HL-60 (cell line): ENCODE results near the gene CNNM4.

Experiments used
- DNase-seq, 2 experiments: peaks; one replicate each; pipeline ENCODE4 v3.0.0-alpha.2; 2010 to 2020; ENCODE audit warnings: low read depth in 1 of 2, low spot score in 1 of 2
- H3K27ac ChIP-seq: fragments of 250-450 bp; sonication (Bioruptor Pico); replicated peaks from 2 replicates; pipeline ENCODE4 v1.5.1; 2020; ENCODE audit warnings: mild to moderate bottlenecking, moderate library complexity
- H3K27me3 ChIP-seq: fragments of 250-450 bp; sonication (Bioruptor Pico); 2 replicates; pipeline ENCODE4 v1.5.1; 2021; ENCODE audit warnings: mild to moderate bottlenecking, moderate library complexity; ENCODE audit not compliant: insufficient read depth, poor library complexity, severe bottlenecking
- H3K4me3 ChIP-seq: replicated peaks from 2 replicates; pipeline ENCODE4 v1.5.1; 2011; ENCODE audit warnings: mild to moderate bottlenecking, control low read depth, low read length; ENCODE audit not compliant: insufficient read depth
- GABPA ChIP-seq: IDR thresholded peaks from 2 replicates; pipeline ENCODE4 v1.6.1; 2012; ENCODE audit warnings: low read depth
- POLR2AphosphoS5 ChIP-seq: IDR thresholded peaks from 2 replicates; pipeline ENCODE4 v1.6.1; 2012; ENCODE audit warnings: low read depth
- SPI1 ChIP-seq: IDR thresholded peaks from 2 replicates; pipeline ENCODE4 v1.6.1; 2012; ENCODE audit warnings: low read depth, mild to moderate bottlenecking, borderline replicate concordance
- TF ChIP-seq, protein P1 (sequence below): IDR thresholded peaks from one replicate; pipeline ENCODE4 v1.5.1; 2011; ENCODE audit warnings: low read length, control low read depth, inconsistent platforms; ENCODE audit not compliant: insufficient read depth
- TF ChIP-seq, protein P2 (sequence below): IDR thresholded peaks from 2 replicates; pipeline ENCODE4 v1.6.1; 2012; ENCODE audit warnings: low read depth; ENCODE audit not compliant: insufficient replicate concordance

The CNNM4 gene

GRCh38 chr2:96716388-96716787, 44.3 kb upstream of the CNNM4 start:
- no peak overlapping the region for H3K27ac ChIP-seq
- no peak for DNase-seq
- H3K27me3 ChIP-seq, result no peaks in the 10 kb centered on the region
- H3K4me3 ChIP-seq, result no peak overlapping the region
- no peak for TF ChIP-seq SPI1
- TF ChIP-seq POLR2AphosphoS5, result no peak

GRCh38 chr2:96726131-96726530, 34.6 kb upstream of the CNNM4 start:
- Histone ChIP-seq H3K4me3 (no peak overlapping the region), H3K27ac (no peak overlapping the region), H3K27me3 (no peaks in the 10 kb centered on the region)
- TF ChIP-seq, protein P1, sequence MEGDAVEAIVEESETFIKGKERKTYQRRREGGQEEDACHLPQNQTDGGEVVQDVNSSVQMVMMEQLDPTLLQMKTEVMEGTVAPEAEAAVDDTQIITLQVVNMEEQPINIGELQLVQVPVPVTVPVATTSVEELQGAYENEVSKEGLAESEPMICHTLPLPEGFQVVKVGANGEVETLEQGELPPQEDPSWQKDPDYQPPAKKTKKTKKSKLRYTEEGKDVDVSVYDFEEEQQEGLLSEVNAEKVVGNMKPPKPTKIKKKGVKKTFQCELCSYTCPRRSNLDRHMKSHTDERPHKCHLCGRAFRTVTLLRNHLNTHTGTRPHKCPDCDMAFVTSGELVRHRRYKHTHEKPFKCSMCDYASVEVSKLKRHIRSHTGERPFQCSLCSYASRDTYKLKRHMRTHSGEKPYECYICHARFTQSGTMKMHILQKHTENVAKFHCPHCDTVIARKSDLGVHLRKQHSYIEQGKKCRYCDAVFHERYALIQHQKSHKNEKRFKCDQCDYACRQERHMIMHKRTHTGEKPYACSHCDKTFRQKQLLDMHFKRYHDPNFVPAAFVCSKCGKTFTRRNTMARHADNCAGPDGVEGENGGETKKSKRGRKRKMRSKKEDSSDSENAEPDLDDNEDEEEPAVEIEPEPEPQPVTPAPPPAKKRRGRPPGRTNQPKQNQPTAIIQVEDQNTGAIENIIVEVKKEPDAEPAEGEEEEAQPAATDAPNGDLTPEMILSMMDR, result no peak
- TF ChIP-seq POLR2AphosphoS5 (no peak), SPI1 (no peak), GABPA (no peak)
- TF ChIP-seq, protein P2, sequence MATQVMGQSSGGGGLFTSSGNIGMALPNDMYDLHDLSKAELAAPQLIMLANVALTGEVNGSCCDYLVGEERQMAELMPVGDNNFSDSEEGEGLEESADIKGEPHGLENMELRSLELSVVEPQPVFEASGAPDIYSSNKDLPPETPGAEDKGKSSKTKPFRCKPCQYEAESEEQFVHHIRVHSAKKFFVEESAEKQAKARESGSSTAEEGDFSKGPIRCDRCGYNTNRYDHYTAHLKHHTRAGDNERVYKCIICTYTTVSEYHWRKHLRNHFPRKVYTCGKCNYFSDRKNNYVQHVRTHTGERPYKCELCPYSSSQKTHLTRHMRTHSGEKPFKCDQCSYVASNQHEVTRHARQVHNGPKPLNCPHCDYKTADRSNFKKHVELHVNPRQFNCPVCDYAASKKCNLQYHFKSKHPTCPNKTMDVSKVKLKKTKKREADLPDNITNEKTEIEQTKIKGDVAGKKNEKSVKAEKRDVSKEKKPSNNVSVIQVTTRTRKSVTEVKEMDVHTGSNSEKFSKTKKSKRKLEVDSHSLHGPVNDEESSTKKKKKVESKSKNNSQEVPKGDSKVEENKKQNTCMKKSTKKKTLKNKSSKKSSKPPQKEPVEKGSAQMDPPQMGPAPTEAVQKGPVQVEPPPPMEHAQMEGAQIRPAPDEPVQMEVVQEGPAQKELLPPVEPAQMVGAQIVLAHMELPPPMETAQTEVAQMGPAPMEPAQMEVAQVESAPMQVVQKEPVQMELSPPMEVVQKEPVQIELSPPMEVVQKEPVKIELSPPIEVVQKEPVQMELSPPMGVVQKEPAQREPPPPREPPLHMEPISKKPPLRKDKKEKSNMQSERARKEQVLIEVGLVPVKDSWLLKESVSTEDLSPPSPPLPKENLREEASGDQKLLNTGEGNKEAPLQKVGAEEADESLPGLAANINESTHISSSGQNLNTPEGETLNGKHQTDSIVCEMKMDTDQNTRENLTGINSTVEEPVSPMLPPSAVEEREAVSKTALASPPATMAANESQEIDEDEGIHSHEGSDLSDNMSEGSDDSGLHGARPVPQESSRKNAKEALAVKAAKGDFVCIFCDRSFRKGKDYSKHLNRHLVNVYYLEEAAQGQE, result no peak
- no peak for DNase-seq

- DNase-seq, result peak in 1 of 2 experiments; percentile 47
- no peak overlapping the region for H3K4me3 ChIP-seq
- H3K27ac ChIP-seq, result peak overlapping the region; percentile 40
- TF ChIP-seq, protein P2, result no peak
- TF ChIP-seq POLR2AphosphoS5 (no peak), GABPA (no peak), SPI1 (no peak)
- TF ChIP-seq, protein P1, result no peak
- no peaks in the 10 kb centered on the region for H3K27me3 ChIP-seq
Observed at GRCh38 chr2:96727431-96727830, 33.3 kb upstream of the CNNM4 start.

DNA sequence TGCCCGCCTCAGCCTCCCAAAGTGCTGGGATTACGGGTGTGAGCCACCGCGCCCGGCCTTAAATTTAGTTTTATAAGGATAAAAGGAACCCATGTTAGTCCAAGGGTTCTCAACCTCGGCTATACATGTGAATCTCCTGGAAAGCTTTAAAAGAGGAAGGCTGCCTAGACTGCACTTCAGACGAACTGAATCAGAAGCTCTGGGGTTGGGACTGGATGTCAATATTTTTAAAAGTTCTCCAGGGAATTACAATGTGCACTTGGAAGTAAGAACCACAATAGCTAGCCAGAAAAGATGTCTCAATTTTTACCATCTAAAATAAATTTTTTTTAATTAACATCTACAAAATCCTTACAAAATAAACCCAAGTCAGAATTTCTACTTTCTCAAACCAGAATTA, 31.0 kb upstream of the CNNM4 start:
- TF ChIP-seq, protein P2, result no peak
- TF ChIP-seq, protein P1, result no peak
- no peak for TF ChIP-seq SPI1
- no peak for TF ChIP-seq POLR2AphosphoS5
- no peak for TF ChIP-seq GABPA
- DNase-seq, result no peak
- no peaks in the 10 kb centered on the region for H3K27me3 ChIP-seq
- no peak overlapping the region for H3K27ac ChIP-seq
- no peak overlapping the region for H3K4me3 ChIP-seq
